Activated T-helper 2 cell treated with anti-CD3 and anti-CD28 coated beads, Interferon-gamma antibody, Interleukin-2, Interleukin-4, amounts not matched to agents 10 μg/mL and 5 μg/mL and 100 μg/mL, durations not matched to agents 14 hours and 24 hours and 36 hours (primary cell): ENCODE results near the gene DGCR2. TPM values are rescaled to one million over a fixed set of nuclear protein-coding genes. Genes with fewer than 3 reads are reported as not detected.
A peak's percentile ranks its signal among the peaks of the same experiment; 100 is the strongest.
"Not testable (repeated sequence)": the region's sequence is repeated elsewhere in the genome, so short reads cannot be mapped to it uniquely, and the experiment has no call there.

Source experiments
- DNase-seq: peaks from one replicate; pipeline ENCODE4 v3.0.0; 2021; ENCODE audit warnings: low spot score
- H3K27ac Mint-ChIP-seq: one replicate; pipeline ENCODE4 v1.8.0; 2021; ENCODE audit warnings: mixed read lengths
- H3K27me3 Mint-ChIP-seq: one replicate; pipeline ENCODE4 v1.8.0; 2021; ENCODE audit warnings: low read depth, mixed read lengths
- H3K36me3 Mint-ChIP-seq: one replicate; pipeline ENCODE4 v1.8.0; 2021; ENCODE audit warnings: low read depth, mixed read lengths
- H3K4me1 Mint-ChIP-seq: one replicate; pipeline ENCODE4 v1.8.0; 2021; ENCODE audit warnings: low read depth, mixed read lengths
- H3K4me3 Mint-ChIP-seq: one replicate; pipeline ENCODE4 v1.8.0; 2021; ENCODE audit warnings: low read depth, mild to moderate bottlenecking, moderate library complexity, mixed read lengths
- H3K9me3 Mint-ChIP-seq: one replicate; pipeline ENCODE4 v1.8.0; 2021; ENCODE audit warnings: mixed read lengths
- intact Hi-C: fragments of 100-400 bp; cut with micrococcal nuclease; formaldehyde crosslinking; loops from one replicate; pipeline ENCODE4 v1.15.1; 2023
- total RNA-seq: library from RNA; stranded (reverse); gene quantifications from 2 replicates; pipeline ENCODE4 v1.2.3, GENCODE V29; 2022

Gene DGCR2, protein sequence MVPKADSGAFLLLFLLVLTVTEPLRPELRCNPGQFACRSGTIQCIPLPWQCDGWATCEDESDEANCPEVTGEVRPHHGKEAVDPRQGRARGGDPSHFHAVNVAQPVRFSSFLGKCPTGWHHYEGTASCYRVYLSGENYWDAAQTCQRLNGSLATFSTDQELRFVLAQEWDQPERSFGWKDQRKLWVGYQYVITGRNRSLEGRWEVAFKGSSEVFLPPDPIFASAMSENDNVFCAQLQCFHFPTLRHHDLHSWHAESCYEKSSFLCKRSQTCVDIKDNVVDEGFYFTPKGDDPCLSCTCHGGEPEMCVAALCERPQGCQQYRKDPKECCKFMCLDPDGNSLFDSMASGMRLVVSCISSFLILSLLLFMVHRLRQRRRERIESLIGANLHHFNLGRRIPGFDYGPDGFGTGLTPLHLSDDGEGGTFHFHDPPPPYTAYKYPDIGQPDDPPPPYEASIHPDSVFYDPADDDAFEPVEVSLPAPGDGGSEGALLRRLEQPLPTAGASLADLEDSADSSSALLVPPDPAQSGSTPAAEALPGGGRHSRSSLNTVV
- total RNA-seq, result 20.8 and 22.5 TPM in 2 replicates

DNA sequence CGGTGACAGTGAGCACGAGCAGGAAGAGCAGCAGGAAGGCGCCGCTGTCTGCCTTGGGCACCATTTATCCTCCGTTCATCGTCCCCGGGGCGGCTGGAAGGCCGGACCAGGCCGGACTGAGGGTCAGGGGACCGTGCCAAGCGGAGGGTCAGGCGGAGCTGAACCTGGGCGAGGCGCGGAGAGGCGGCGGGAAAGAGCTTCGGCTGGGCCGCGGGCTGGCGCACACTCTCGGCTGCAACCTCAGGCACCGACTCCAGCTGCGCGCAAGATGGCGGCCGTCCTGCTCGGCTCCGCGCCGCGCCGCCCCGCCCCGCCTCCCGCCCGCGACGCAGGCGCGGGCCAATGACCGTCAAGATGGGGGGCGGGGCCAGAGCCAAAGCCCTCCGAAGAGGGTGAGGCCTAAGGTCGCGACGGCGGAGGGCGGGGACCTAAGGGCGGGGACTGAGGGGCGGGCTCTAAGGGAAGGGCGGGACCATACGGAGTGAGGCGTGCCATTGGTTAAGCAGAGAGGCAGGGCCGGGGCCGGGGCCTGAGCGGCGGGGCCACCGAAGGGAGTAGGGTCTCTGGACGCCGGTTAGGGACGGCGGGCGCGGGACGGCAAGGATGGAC is at the start of gene DGCR2:
DGCR2 (minus strand) TSS at position 270 of the 609 bp plus-strand sequence; CDS start at position 64, 206 bp downstream.
- peaks cover 2% of the 10 kb centered on the region for H3K27me3 Mint-ChIP-seq
- no peaks in the 10 kb centered on the region for H3K9me3 Mint-ChIP-seq
- H3K4me3 Mint-ChIP-seq, result peak within 1 kb of the TSS; percentile 83
- intact Hi-C loops, result loop anchor here (1.0 to 5.0 kb wide), 2 partner anchors 22 to 170 kb away; partner anchors contain the start of genes CLTCL1 and ESS2
- H3K36me3 Mint-ChIP-seq, result peaks cover 4% of the 10 kb centered on the region
- peaks cover 27% of the 10 kb centered on the region for H3K4me1 Mint-ChIP-seq
- peak; percentile 89 for DNase-seq
- no peak within 1 kb of the TSS for H3K27ac Mint-ChIP-seq

DNA sequence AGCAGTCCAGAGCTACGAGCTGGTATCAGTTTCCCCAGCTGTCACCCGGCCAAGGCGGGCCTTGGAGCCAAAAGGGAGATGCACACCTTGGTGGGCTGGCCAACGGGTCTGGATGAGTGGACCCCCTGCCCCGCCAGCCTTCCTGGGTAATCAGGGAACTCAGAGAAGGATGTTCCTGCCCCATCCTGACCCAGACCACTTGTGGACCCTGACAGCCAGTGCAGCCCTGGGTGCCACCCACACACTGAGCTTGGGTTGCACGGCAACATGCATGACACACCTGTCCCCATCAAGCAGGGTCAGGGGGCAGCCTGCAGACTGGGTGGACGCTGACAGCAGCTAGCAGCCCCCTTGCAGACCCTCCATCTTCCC is 47.7 kb upstream of the DGCR2 start:
- Mint-ChIP-seq H3K27me3 (peaks cover 29% of the 10 kb centered on the region), H3K4me1 (peaks cover 21% of the 10 kb centered on the region), H3K27ac (no peak overlapping the region), H3K9me3 (no peaks in the 10 kb centered on the region), H3K36me3 (peaks cover 11% of the 10 kb centered on the region), H3K4me3 (peak overlapping the region; percentile 98)
- intact Hi-C loops, result no loop called here
- DNase-seq, result no peak

DNA sequence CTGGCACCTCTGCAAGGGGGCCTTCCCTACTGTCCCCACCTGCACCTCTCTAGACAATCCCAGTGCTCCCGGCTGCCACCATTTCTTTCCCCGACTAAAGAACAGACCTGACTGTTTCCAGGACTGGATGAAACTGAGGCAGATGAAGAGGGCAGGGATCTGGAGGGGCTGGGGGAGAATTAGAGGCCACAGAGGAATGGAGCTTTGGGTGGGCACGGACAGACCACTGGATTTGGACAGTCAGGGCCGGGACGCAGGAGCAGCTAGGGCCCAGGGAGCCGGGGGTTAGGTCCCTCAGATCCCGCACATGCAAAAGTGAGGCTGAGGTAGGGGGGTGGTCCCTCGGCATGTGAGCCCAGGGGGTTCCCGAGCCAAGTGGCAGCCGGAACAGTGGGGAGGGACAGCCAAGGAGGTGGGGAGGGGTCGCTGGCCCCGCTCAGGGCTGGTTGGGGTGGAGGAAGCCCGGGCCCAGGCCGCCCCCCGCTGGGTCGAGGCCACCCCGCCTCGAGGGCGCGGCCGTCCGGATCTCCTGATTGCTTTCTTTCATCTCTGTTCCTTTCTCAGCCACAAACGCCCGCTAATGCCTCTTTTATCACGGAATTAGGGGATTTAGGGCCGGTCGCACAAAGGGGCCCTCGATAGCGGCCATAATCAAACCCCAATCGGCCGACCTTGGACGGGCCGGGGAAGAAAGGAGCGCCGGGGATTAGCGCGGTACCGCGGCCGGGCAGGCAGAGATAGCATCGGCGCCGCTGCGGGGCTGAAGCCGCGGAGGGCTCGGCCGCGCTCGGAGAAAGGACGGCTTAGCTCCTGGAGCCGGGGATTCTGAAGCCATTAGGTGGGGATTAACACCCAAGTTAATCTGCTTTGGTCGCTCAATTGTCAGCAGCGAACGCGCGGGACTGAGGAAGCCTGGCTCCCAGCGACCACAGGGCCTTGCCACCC is 47.1 kb upstream of the DGCR2 start:
- Mint-ChIP-seq H3K4me3 (peak overlapping the region; percentile 45), H3K27me3 (peaks cover 32% of the 10 kb centered on the region), H3K9me3 (no peaks in the 10 kb centered on the region), H3K4me1 (peaks cover 21% of the 10 kb centered on the region), H3K36me3 (peaks cover 11% of the 10 kb centered on the region), H3K27ac (no peak overlapping the region)
- no peak for DNase-seq
- intact Hi-C loops, result no loop called here

DNA sequence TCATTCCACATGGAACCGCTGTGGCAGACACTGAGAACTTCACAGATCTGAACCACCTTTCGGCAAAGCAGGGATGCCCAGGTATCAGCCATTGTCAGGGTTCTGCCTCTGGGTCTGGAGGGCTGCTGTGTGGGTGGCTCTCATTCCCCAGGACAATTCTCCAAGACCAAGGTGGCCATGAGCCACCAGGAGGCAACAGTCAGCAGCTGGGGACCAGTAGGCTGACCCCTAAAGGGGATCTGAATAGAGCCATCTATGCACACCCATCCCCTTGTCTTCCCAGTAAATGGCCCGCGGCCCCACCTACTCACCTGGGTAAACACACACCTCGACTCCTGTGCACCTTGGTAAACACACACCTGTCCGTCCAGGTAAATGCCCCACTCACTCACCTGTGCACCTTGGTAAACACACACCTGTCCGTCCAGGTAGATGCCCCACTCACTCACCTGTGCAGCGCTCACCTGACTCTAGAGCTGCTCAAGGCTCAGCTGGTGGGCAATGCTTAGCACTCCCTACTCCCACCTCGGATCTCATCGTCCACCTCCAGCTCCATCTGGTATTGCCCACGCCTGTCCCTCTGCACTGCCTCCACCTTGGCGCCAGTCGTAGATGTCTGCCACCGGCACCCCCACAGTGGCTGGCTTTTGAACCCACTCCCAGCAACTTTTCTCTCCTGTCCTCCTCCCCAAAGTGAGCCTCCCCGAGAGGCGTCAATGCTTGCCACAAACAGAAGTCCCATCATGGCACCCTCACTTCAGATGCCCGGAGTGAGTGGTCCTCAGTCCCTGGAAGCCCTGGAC is 46.1 kb upstream of the DGCR2 start:
- intact Hi-C loops, result no loop called here
- no peak overlapping the region for H3K27ac Mint-ChIP-seq
- H3K36me3 Mint-ChIP-seq, result peaks cover 8% of the 10 kb centered on the region
- peaks cover 32% of the 10 kb centered on the region for H3K27me3 Mint-ChIP-seq
- H3K4me1 Mint-ChIP-seq, result peaks cover 17% of the 10 kb centered on the region
- no peak for DNase-seq
- no peak overlapping the region for H3K4me3 Mint-ChIP-seq
- H3K9me3 Mint-ChIP-seq, result no peaks in the 10 kb centered on the region

DNA sequence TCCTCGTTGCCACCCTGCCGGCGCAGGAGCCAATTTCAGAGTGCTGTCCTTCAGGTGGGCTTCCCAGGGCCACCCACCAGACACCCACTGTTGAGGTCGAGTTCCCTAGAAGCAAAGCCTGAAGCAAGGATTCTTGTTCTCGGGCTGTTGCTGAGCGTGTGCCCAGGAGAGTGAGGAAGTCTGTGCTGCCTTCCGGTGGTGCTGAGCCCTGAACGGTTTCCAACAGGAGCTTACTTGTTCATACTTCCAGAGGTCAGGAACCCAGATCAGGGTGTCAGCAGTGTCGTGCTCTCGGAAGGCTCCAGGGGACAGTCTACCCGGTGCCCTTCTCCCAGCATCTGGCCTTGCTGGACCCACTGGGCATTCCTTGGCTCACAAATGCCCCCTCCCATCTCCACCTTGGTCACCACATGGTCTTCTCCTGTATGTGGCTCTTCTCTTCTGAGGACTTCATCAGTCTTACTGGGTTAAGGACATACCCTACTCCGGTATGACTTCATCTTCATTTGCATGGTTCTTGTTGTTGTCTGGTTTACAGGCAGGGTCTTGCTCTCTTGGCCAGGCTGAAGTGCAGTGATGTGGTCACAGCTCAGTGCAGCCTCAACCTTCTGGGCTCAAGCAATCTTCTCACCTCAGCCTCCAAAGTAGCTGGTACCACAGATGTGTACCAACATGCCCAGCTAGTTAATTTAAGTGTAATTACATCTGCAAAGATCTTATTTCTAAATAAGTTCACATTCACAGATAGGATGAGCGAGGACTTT is 45.1 kb upstream of the DGCR2 start:
- H3K4me1 Mint-ChIP-seq, result peaks cover 11% of the 10 kb centered on the region
- no peak overlapping the region for H3K27ac Mint-ChIP-seq
- no peaks in the 10 kb centered on the region for H3K9me3 Mint-ChIP-seq
- intact Hi-C loops, result no loop called here
- no peak for DNase-seq
- no peak overlapping the region for H3K4me3 Mint-ChIP-seq
- peaks cover 3% of the 10 kb centered on the region for H3K36me3 Mint-ChIP-seq
- H3K27me3 Mint-ChIP-seq, result peaks cover 32% of the 10 kb centered on the region

DNA sequence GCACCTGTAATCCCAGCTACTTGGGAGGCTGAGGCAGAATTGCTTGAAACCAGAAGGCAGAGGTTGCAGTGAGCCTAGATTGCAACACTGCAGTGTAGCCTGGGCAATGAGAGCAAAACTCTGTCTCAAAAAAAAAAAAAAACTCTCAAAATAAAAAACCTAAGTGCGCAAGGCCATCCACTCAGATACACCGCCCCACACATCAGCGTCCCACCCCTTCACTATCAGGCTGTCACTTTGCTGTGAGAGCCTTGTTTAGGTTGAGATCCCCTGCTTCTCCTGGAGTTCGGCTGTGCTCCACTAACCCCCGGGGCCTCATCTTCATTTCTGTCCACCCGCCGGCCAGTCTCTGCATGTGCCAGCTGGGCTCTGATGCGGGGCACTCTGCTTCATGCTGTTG is 44.2 kb upstream of the DGCR2 start:
- DNase-seq, result no peak
- Mint-ChIP-seq H3K27ac (no peak overlapping the region), H3K27me3 (peaks cover 32% of the 10 kb centered on the region), H3K9me3 (no peaks in the 10 kb centered on the region), H3K4me3 (no peak overlapping the region), H3K4me1 (peaks cover 8% of the 10 kb centered on the region), H3K36me3 (no peaks in the 10 kb centered on the region)
- intact Hi-C loops, result no loop called here

DNA sequence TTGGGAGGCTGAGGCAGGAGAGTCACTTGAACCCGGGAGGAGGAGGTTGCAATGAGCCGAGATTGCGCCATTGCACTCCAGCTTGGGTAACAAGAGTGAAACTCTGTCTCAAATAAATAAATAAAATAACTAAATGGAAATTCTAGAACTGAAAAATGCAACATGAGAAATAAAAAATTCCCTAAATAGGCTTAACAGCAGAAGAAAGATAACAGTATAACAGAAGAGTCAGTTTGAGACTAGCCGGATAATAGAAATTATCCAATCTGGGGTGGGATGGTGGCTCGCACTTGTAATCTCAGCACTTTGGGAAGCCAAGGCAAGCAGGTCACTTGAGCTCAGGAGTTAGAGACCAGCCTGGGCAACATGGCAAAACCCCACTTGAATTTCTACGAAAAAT is 42.2 kb upstream of the DGCR2 start:
- H3K4me3 Mint-ChIP-seq, result no peak overlapping the region
- no peak for DNase-seq
- no peaks in the 10 kb centered on the region for H3K9me3 Mint-ChIP-seq
- no peak overlapping the region for H3K27ac Mint-ChIP-seq
- peaks cover 22% of the 10 kb centered on the region for H3K27me3 Mint-ChIP-seq
- no peaks in the 10 kb centered on the region for H3K36me3 Mint-ChIP-seq
- intact Hi-C loops, result no loop called here
- H3K4me1 Mint-ChIP-seq, result no peaks in the 10 kb centered on the region

DNA sequence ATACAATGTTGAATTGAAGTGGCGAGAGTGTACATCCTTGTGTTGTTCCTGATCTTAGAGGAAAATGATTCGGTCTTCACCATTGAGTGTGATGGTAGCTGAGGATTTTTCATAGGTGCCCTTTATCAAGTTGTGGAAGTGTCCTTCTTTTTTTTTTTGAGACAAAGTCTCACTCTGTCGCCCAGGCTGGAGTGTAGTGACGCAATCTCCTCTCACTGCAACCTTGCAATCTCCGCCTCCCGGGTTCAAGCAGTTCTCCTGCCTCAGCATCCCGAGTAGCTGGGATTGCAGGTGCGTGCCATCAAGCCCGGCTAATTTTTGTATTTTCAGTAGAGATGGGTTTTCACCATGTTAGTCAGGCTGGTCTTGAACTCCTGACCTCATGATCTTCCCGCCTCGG is 36.4 kb upstream of the DGCR2 start:
- H3K4me1 Mint-ChIP-seq, DNase-seq, H3K9me3 Mint-ChIP-seq, H3K27ac Mint-ChIP-seq, H3K27me3 Mint-ChIP-seq, H3K4me3 Mint-ChIP-seq, intact Hi-C loops, H3K36me3 Mint-ChIP-seq: not testable (repeated sequence)

DNA sequence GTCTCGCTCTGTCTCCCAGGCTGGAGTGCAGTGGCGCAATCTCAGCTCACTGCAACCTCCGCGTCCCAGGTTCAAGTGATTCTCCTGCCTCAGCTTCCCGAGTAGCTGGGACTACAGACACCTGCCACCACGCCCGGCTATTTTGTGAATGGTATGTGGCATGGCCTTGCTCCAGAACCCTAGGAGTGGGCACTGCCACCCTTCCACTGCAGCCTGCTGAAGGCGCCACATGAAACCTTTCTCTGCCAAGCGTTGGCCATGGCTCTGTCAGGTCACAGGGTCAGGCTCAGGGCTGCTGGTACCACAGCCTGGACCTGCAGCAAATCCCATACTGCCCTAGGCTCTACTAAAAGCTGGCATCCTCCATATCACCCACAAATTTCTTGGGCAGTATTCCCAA is 33.9 kb upstream of the DGCR2 start:
- DNase-seq, intact Hi-C loops, H3K27ac Mint-ChIP-seq, H3K4me3 Mint-ChIP-seq, H3K4me1 Mint-ChIP-seq, H3K36me3 Mint-ChIP-seq, H3K9me3 Mint-ChIP-seq: not testable (repeated sequence)
- H3K27me3 Mint-ChIP-seq, result peaks cover 26% of the 10 kb centered on the region

DNA sequence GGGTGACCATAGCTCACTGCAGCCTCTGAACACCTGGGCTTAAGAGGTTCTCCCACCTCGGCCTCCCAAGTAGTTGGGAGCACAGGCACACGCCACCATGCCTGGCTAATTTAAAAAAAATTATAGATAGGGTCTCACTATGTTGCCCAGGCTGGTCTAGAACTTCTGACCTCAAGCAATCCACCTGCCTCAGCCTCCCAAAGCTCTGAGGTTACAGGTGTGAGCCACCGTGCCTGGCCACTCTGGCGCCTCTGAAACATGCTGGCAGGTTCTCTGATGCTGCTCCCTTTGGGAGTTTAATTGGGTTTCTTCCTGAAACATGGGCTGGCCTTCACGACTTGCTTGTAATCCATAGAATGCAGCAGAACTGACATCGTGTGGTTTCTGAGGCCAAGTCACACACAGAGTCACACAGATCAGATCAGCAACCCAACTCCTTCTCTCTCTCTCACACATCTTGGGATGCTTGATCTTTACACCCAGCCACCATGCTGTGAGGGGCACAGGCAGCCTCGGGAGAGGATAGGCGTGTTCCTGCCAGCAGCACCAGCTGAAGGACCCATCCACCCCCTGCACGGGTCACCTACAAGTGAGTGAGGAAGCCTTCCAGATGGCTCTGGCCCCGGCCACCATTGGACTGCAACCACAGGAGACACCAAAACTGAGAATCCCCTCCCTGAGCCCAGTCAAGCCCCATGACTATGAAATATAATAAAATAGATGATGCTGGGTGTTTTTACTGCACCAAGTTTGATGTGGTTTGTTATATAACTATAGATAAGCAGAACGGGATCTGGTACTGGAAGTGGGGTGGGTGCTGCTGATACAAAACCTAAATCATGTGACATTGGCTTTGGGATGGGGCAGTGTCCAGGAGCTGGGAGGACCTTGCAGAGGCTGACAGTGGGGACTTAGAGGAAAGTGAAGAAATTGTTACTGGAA is 31.0 kb upstream of the DGCR2 start:
- no peaks in the 10 kb centered on the region for H3K9me3 Mint-ChIP-seq
- peaks cover 3% of the 10 kb centered on the region for H3K36me3 Mint-ChIP-seq
- H3K4me1 Mint-ChIP-seq, result peaks cover 3% of the 10 kb centered on the region
- H3K27ac Mint-ChIP-seq, result no peak overlapping the region
- intact Hi-C loops, result no loop called here
- peaks cover 32% of the 10 kb centered on the region for H3K27me3 Mint-ChIP-seq
- DNase-seq, result no peak
- no peak overlapping the region for H3K4me3 Mint-ChIP-seq
